ENCODE results near the gene C6orf58.

C6orf58 gene

GRCh38 chr6:127635091-127635490, 58.1 kb downstream of the C6orf58 start:
- no peak for TF ChIP-seq CTCF (IDR thresholded peaks at IDR 0.05)

- no peak for TF ChIP-seq CTCF (IDR thresholded peaks at IDR 0.05)
Observed at GRCh38 chr6:127637830-127638409, 60.9 kb downstream of the C6orf58 start.

All from LNCAP (cell line).